Stimulated activated CD4-positive, alpha-beta T cell treated with anti-CD3 and anti-CD28 coated beads, Interleukin-4, amount 100 ng/mL, for 24 hours (primary cell): ENCODE measurements around the gene ZBTB40.

Experiments used
- DNase-seq: peaks from one replicate; pipeline ENCODE4 v3.0.0-alpha.2; 2020

The ZBTB40 gene

DNA sequence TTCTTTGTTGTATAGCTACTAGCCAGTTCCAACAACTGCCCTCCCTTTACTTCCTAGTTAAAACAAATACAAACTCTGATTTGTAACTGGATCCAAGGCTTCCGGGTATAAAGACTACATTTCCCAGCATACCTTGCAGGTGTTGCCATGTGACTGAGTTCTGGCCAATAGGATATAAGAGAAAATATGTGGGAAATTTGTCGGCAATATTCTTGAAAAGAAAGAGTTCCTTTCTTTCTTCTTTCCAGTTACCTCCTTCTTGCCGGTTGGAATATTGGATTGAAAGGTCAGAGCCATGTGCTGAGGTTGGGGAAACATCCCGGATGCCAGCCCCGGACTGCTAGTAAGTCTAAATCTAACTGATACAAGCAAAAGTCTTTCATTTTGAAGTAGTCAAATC, 23.0 kb upstream of the ZBTB40 start:
- DNase-seq: peak; percentile 24

- no peak for DNase-seq
Measured at GRCh38 chr1:22431965-22432364, 19.7 kb upstream of the ZBTB40 start.

GRCh38 chr1:22434717-22435116, 16.9 kb upstream of the ZBTB40 start:
- no peak for DNase-seq

- DNase-seq: no peak
Measured at GRCh38 chr1:22436948-22437347, 14.7 kb upstream of the ZBTB40 start.

GRCh38 chr1:22437573-22437972, 14.1 kb upstream of the ZBTB40 start:
- no peak for DNase-seq

- DNase-seq: no peak
Measured at GRCh38 chr1:22440582-22440981, 11.1 kb upstream of the ZBTB40 start.

DNA sequence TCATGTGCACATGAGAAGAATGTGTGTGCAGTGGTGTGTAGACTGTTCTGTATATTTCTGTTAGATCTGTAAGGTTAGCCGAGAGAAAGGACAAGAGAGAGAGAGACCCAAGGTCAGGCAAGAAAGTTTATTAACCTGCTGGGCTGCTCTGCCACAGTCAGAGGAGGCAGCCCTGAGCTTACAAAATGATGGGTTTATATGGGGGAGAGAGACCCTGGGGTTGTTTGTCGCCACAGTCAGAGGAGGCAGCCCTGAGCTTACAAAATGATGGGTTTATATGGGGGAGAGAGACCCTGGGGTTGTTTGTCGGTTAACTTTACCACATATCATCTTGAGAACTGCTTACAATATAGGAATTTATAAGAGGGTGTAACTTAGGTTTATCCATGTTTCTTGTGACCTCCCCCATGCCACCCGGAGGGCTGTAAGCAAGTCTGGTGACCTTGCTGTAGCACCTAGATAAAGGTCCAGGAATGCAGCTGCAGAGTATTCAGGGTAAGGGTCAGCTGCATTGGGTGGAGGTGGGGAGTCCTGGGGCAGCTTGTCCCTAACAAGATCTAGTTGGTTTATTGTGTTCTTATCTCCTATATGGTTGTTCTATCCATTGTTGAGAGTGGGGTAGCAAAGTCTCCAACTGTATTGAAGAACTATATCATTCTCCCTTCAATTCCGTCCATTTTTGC, 9.3 kb upstream of the ZBTB40 start:
- no peak for DNase-seq

DNA sequence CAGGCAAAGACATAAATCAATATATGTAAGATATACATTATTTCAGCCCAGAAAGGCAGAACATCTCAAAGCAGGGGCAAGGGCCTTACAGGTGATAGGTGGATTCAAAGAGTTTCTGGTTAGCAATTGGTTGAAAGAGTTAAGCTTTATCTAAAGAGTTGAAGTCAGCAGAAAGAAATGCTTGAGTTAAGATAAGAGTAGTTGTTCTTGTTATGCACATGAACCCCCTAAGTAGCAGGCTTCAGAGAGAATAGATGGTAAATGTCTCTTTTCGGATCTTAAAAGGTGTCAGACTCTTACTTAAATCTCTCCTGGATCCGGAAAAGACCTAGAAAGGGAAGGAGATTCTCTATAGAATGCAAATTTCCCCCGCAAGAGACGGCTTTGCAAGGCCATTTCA, 8.3 kb upstream of the ZBTB40 start:
- no peak for DNase-seq

- no peak for DNase-seq
Measured at GRCh38 chr1:22444856-22445255, 6.8 kb upstream of the ZBTB40 start.

DNA sequence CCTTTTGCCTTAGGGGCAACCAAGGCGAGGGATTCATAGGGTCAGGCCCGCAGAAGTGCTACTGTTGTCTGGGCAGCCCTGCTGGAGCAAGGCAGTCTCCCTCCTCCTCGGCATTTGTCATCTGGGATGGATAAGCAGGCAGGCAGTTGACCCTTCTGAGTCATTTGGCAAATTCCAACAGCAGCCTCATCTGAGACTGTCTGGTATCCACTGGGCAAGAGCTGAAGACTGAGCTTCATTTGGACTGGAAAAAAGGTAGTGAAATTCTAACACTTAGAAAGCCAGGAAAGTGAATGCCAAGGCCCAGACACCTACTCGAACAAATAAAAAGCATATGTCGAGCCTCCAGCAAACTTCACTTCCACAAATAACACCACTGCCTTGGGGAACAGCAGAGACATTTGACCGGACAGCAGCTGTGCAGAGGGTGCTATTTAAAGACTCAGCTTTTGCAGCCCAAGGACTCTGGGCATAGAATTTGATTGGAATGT, 4.0 kb upstream of the ZBTB40 start:
- no peak for DNase-seq

- no peak for DNase-seq
Measured at GRCh38 chr1:22449636-22450035, 2.0 kb upstream of the ZBTB40 start.

DNA sequence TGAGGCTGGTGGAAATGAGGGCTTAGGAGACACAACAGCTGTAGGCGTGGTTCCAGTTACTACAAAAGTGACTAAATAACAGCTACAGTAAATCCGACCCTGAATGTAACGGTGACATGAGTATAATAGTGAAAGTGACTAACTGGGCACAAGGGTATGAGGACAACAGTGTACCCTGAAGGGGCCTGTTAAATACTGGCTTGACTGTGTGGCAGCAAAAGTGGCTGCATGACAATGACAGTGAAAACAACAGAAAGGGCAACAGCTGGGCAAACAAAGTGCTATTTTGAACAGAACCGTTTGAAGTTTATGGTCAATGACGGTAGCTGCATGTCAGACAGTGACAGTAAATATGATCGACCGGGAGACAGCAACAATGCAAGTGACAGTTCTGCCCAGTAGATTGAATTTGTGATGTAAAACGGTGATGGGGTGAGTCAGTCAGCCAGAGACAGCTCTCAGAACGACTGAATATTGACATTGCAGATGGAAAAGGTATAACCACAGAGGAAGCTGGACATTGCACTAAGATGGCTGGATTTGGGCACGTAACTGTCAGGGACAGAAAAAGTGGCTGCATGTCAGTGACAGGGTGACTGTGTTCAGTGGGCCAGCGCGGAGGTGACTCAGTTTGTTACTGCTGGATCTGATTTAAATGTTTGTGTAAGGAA, 1.2 kb upstream of the ZBTB40 start:
- no peak for DNase-seq

DNA sequence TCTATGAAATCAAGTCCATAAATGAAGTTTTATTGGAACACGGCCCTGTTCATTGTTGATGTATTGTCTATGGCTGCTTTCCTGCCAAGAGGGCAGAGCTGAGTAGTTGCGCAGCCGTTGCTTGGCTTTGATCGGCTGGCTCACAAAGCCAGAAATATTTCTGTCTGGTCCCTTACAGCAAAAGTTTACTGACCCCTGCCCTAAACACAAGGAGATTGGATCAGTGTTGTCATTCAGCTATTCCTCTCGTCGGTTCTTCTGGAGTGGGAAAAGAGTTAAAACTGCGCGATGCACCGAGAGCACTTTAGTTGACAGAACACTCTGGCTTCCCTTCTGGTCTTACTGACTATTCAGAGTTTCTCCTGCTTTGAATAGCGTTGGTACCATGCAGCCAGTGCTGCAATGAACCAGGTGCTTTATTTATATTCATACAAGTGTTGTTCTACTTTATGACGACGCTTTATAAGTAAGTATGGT, 868 bp downstream of the ZBTB40 start:
- peak; percentile 20 for DNase-seq

- DNase-seq: no peak
Measured at GRCh38 chr1:22453181-22453580, 1.5 kb downstream of the ZBTB40 start.

DNA sequence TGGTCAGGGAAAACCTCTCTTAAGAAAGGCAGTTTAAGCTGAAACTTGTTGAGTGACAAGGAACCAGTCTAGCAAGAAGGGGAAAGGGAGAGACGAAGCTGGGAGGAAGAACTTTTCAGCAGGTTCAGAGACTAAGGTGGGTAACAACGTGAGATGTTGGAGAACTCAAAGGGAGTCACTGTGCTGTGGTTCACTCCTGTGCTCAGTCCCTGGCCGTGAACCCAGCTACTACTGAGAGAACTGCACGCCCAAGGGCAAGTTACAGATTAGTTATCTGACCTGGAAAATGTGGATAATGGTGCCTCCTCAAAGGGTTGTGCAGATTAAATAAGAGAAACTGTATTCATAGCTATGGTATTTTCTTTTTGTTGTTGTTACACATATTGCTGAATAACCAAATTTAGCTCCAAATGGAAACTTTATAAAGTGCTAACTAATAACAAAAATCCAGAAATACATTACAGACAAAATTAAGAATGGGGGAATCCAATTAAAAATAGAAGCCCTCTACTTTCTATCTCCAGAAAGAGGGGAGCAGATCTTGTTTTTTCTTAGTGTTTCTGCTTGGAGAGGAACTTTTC, 2.9 kb downstream of the ZBTB40 start:
- DNase-seq: no peak

DNA sequence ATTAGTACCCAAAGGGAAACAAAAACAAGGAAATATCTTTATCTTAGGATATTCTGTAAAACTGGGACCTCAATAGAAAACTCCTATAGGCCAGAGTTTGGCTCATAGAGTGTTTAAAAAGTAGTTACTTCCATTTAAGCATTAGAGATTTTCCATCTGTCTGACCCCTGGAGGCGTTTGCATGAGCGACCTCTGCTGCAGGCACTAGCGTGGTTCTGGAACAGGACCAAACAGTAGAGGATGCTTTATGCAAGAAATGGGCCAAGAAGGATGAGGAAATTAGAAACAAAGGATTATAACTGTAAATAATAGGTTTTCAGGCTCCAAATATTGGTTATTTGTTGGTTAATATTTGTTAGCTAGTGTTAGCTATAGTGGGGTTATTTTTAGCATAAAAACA, 5.7 kb downstream of the ZBTB40 start:
- DNase-seq: no peak

- DNase-seq: no peak
Measured at GRCh38 chr1:22457836-22458235, 6.2 kb downstream of the ZBTB40 start.

DNA sequence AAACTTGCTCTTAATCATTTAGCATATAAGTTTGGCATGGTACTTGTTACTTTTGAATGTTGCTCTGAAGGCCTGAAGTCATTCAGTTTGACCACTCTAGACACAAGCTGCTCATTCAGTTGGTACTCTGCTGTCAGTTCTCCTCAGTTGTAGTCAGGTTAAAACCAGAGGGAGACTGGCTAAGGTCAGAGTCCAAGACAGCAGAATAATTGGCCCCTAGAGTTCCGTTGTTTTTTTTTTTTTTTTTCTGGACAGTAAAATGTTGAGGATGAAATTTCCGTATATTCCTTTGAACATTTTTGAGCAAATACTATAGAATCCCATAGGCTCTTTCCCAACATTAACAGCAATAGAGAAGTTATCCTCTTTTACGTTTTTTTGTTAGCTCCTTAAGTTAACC, 9.4 kb downstream of the ZBTB40 start:
- DNase-seq: no peak

- DNase-seq: no peak
Measured at GRCh38 chr1:22461678-22462527, 10.3 kb downstream of the ZBTB40 start.

- no peak for DNase-seq
Measured at GRCh38 chr1:22462928-22463327, 11.3 kb downstream of the ZBTB40 start.

- DNase-seq: no peak
Measured at GRCh38 chr1:22465015-22465565, 13.4 kb downstream of the ZBTB40 start.

- DNase-seq: no peak
Measured at GRCh38 chr1:22465671-22466070, 14.0 kb downstream of the ZBTB40 start.

DNA sequence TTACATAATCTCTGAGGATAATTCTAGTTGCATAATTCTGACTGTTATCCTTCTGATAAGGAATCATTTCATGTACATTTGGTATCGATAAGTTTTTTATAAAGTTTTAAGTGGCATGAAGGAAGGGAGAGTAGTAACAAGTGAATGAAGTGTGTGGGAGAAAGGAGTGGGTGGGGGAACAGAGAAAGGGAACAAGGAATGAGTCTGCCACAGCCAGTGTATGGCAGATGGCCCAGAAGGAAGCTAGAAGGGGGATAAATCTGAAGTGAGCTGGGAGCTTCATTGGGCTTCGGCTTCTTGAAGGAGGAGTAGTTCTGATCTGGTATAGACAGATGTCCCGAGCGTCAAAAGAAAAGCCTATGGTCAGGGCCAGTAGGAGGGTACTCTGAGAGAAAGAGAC, 18.6 kb downstream of the ZBTB40 start:
- DNase-seq: no peak
